Progenitor cell of endocrine pancreas (in vitro differentiated cells): ENCODE measurements around the gene DLL3. TPM values are rescaled to one million over a fixed set of nuclear protein-coding genes. Genes with fewer than 3 reads are reported as not detected.

ENCODE experiments used
- DNase-seq: peaks from one replicate; pipeline ENCODE4 v3.0.0; 2021; ENCODE audit warnings: low spot score; ENCODE audit not compliant: unreplicated experiment
- H3K27ac Mint-ChIP-seq: 2 replicates; pipeline ENCODE4 v1.8.0; 2021; ENCODE audit warnings: mild to moderate bottlenecking, moderate library complexity, mixed read lengths
- H3K27me3 Mint-ChIP-seq: 2 replicates; pipeline ENCODE4 v1.8.0; 2021; ENCODE audit warnings: mixed read lengths
- H3K36me3 Mint-ChIP-seq: 2 replicates; pipeline ENCODE4 v1.8.0; 2022; ENCODE audit warnings: mixed read lengths; ENCODE audit not compliant: insufficient read depth
- H3K4me1 Mint-ChIP-seq: 2 replicates; pipeline ENCODE4 v1.8.0; 2021; ENCODE audit warnings: low read depth, mixed read lengths
- H3K4me3 Mint-ChIP-seq: 2 replicates; pipeline ENCODE4 v1.8.0; 2021; ENCODE audit warnings: low read depth, mild to moderate bottlenecking, moderate library complexity, mixed read lengths
- H3K9me3 Mint-ChIP-seq: 2 replicates; pipeline ENCODE4 v1.8.0; 2021; ENCODE audit warnings: low read depth, mixed read lengths
- total RNA-seq: library from RNA; stranded (reverse); gene quantifications from 2 replicates; pipeline ENCODE4 v1.2.1, GENCODE V29; 2021
- TF ChIP-seq, protein P1 (sequence below): fragments of 200-600 bp; sonication (generic); IDR thresholded peaks from one replicate; pipeline ENCODE4 v1.5.0; 2021; ENCODE audit warnings: antibody characterized with exemption, mild to moderate bottlenecking; ENCODE audit not compliant: unreplicated experiment

Gene DLL3
- total RNA-seq, 1 donor from 2014 or later = 1.1 TPM

DNA sequence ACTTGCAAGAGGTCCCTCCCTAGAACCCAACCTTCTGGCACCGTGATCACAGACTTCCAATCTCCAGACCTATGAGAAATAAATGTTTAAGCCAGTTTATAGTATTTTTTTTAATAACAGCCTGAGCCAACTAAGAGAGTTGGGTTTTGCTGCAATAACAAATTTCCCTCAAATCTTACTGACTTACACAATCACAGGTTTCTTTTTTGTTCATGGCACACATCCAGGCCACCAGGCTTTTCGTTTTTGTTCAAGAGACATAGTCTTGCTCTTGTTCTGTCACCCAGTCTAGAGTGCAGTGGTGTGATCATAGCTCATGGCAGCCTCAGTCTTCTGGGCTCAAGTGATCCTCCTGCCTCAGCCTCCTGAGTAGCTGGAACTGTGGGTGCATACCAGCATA is 14.2 kb downstream of the DLL3 start:
- H3K4me3 Mint-ChIP-seq = no peak overlapping the region
- H3K27ac Mint-ChIP-seq = no peak overlapping the region
- TF ChIP-seq, protein P1, sequence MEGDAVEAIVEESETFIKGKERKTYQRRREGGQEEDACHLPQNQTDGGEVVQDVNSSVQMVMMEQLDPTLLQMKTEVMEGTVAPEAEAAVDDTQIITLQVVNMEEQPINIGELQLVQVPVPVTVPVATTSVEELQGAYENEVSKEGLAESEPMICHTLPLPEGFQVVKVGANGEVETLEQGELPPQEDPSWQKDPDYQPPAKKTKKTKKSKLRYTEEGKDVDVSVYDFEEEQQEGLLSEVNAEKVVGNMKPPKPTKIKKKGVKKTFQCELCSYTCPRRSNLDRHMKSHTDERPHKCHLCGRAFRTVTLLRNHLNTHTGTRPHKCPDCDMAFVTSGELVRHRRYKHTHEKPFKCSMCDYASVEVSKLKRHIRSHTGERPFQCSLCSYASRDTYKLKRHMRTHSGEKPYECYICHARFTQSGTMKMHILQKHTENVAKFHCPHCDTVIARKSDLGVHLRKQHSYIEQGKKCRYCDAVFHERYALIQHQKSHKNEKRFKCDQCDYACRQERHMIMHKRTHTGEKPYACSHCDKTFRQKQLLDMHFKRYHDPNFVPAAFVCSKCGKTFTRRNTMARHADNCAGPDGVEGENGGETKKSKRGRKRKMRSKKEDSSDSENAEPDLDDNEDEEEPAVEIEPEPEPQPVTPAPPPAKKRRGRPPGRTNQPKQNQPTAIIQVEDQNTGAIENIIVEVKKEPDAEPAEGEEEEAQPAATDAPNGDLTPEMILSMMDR = no peak
- H3K4me1 Mint-ChIP-seq = peaks cover 4% of the 10 kb centered on the region
- peaks cover 3% of the 10 kb centered on the region for H3K36me3 Mint-ChIP-seq
- H3K9me3 Mint-ChIP-seq = no peaks in the 10 kb centered on the region
- DNase-seq = no peak
- peaks cover 25% of the 10 kb centered on the region for H3K27me3 Mint-ChIP-seq

DNA sequence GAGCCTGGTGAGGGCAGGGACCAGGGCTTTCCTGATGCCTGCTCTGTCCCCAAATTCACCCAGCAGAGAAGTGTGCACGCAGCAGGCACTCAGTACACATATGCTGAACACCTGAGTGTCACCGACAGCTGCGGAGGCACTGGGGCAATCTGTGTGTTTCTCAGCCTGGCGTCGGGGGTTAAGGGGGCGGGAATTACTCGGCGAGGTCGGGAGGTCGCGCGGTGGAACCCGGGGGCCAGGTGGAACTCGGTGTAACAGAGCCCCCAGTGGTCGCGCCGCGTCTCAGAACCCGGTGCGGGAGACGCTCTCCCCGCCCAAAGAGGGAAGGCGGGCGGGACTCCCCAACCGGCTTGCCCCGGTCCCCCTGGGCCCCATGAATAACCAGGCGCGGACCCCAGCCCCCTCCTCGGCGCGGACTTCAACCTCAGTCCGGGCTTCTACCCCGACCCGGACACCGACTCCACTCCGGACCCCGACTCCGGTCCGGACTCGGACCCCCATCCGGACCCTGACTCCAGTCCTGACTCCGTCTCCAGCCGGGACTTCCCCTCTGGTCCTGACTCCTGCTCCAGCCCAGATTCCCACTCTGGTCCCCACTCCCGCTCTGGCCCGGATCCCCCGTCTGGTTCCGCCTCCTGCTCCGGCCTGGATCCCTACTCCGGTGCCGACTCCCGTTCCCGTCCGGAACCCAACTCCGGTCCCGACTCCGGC is 16.2 kb downstream of the DLL3 start, which contains the start of gene SELENOV:
Gene SELENOV (plus strand): TSS at position 300 of the 711 bp plus-strand sequence. CDS start 74 bp downstream, at position 374.
- Mint-ChIP-seq H3K27me3 (peaks cover 10% of the 10 kb centered on the region), H3K4me1 (peaks cover 6% of the 10 kb centered on the region), H3K27ac (peak within 1 kb of the TSS; percentile 89), H3K36me3 (peaks cover 3% of the 10 kb centered on the region), H3K9me3 (no peaks in the 10 kb centered on the region), H3K4me3 (peak within 1 kb of the TSS; percentile 84)
- peak; percentile 60 for DNase-seq
- TF ChIP-seq, protein P1 = peak; percentile 45

DNA sequence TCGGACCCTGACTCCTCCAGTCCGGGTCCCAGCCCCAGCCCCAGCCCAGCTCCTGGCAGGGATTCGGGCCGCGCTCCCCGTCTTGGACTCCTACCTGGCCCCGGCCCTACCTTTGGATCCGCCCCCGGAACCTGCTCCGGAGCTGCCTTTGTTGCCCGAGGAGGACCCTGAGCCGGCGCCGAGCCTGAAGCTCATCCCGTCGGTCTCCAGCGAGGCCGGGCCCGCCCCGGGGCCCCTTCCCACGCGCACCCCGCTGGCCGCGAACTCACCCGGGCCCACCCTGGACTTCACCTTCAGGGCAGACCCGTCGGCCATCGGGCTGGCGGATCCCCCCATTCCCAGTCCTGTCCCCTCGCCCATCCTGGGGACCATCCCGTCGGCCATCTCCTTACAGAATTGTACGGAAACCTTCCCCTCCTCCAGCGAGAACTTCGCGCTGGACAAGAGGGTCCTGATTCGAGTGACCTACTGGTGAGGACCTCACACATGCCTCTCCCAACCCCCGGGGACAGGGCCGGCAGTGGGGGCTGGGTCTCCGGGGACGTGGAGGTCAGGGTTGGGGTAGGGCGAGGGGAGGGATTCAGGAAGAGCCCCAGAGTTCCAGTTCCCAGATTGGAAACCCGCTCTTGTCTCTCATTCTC is 16.9 kb downstream of the DLL3 start:
- no peaks in the 10 kb centered on the region for H3K9me3 Mint-ChIP-seq
- DNase-seq = peak; percentile 29
- peak overlapping the region; percentile 82 for H3K27ac Mint-ChIP-seq
- peak overlapping the region; percentile 84 for H3K4me3 Mint-ChIP-seq
- peaks cover 10% of the 10 kb centered on the region for H3K27me3 Mint-ChIP-seq
- H3K4me1 Mint-ChIP-seq = peaks cover 6% of the 10 kb centered on the region
- H3K36me3 Mint-ChIP-seq = peaks cover 3% of the 10 kb centered on the region
- TF ChIP-seq, protein P1 = no peak

DNA sequence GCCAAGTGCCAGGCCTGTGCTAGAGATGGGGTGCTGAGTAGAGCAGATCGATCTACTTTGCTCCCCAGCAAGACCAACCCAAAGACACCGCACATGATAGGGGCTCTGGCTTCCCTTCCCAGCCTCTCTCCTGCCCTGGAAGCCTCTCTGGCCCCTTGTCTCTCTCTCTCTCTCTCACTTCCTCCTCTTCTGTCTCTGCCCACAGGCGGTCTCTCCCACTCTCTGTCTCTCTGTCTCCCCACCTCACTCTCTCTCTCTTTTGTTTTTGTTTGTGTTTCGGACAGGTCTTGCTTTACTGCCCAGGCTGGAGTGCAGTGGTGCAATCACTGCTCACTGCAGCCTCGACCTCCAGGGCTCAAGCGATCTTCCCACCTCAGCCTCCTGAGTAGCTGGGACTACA is 17.5 kb downstream of the DLL3 start:
- DNase-seq = no peak
- Mint-ChIP-seq H3K27me3 (peaks cover 10% of the 10 kb centered on the region), H3K4me3 (peak overlapping the region; percentile 84), H3K4me1 (peaks cover 6% of the 10 kb centered on the region), H3K27ac (peak overlapping the region; percentile 5), H3K36me3 (peaks cover 3% of the 10 kb centered on the region), H3K9me3 (no peaks in the 10 kb centered on the region)
- TF ChIP-seq, protein P1 = no peak

DNA sequence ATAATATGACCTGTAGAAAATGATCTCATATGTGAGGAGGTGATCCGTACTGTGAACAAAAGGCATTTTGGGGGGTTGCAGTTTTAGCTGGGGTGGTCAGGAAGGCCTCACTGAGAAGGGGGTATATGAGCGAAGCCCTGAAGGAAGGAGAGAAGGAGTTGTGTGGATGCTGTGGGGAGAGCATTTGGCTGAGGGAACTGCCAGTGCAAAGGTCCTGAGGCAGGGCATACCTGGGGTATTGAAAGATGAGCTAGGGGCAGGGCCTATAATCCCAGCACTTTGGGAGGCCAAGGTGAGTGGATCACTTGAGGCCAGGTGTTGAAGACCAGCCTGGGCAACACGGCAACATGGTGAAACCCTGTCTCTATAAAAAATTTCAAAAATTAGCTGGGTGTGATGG is 18.7 kb downstream of the DLL3 start:
- H3K27me3 Mint-ChIP-seq = peaks cover 10% of the 10 kb centered on the region
- H3K27ac Mint-ChIP-seq = no peak overlapping the region
- TF ChIP-seq, protein P1 = no peak
- no peak for DNase-seq
- H3K4me1 Mint-ChIP-seq = peaks cover 6% of the 10 kb centered on the region
- H3K36me3 Mint-ChIP-seq = peaks cover 3% of the 10 kb centered on the region
- H3K4me3 Mint-ChIP-seq = peak overlapping the region; percentile 84
- H3K9me3 Mint-ChIP-seq = no peaks in the 10 kb centered on the region
